Fibroblast of skin of abdomen (primary cell): ENCODE data around the gene RFX4.
"Not testable (repeated sequence)": the region's sequence is repeated elsewhere in the genome, so short reads cannot be mapped to it uniquely, and the experiment has no call there.

Experiments used
- DNase-seq: peaks from one replicate; pipeline ENCODE4 v3.0.0-alpha.2; 2013

RFX4 gene

DNA sequence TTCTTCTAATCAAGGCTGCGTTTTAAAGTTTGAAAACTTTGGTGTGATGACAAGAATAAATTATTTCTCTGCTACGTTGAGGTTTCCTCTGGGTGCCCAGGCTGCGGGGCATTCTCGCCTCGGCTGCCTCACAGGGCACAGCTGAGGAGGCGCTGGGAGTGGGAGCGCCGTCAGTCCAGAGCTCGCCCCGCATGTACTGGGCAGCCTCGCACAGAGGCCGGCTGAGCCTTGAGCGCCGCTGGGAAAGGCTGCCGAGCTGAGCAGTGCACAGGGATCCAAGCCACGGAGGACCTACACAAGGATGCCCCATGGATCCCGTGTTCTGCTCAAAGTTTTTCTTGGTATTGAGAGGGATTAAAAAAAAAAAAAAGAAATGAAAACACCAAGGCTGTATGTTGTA lies 11.6 kb downstream of the RFX4 start:
- no peak for DNase-seq

GRCh38 chr12:106595268-106595667 lies 12.5 kb downstream of the RFX4 start:
- no peak for DNase-seq

DNA sequence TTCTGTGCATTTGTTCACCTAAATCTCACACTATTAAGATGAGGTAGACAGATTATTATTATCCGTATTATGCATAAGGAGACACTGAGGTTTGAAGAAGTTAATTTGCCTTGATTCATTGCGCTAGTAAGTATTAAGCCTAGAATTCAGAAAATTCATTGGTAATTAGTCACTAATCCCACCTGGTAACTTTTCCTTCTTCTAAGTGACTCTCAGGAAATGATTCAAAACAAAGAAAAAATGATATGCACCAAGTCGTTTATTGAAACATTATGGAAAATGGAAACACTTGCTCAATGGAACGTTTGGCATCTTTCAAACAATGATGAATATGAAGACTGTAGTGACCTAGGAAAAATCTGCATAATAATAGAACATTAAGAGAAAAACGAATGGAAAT lies 15.2 kb downstream of the RFX4 start:
- DNase-seq: peak; percentile 18

DNA sequence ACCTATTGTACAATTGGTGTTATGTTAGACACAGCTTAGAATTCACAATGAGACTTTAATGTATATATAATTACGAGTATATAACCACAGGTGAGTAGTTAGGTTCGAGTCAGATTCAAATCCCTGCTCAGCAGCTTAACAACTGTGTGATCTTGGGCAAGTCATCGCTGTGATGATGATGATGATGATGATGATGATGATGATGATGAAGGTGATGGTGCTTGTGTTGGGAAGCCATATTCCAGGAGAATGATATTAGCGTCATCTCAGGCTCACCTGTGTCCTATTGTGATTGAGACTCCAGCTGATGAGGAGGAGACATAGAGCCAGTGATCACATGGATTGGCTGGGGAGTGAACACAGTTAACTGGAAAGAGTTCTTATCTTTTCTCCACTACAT lies 16.5 kb downstream of the RFX4 start:
- no peak for DNase-seq

GRCh38 chr12:106600503-106600902 lies 17.7 kb downstream of the RFX4 start:
- no peak for DNase-seq

DNA sequence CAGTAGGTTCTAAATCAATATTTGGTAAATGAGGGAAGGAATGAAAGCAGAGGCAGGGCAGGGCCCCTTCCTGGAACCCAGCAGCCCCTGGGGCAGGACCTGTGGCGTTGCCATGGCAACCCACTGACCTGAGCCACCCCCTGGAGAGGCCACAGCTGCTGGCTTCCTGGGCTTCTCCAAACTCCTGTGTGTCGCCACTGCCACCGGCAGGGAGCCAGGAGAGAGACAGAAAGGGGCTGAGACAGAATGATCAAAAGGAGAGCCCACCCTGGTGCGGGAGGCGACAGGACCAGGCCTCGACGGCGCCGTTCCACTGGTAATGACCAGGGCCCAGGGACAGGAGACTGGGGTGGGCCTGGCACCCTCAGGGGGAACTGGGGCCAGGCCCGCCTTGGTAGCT lies 18.2 kb downstream of the RFX4 start:
- no peak for DNase-seq

DNA sequence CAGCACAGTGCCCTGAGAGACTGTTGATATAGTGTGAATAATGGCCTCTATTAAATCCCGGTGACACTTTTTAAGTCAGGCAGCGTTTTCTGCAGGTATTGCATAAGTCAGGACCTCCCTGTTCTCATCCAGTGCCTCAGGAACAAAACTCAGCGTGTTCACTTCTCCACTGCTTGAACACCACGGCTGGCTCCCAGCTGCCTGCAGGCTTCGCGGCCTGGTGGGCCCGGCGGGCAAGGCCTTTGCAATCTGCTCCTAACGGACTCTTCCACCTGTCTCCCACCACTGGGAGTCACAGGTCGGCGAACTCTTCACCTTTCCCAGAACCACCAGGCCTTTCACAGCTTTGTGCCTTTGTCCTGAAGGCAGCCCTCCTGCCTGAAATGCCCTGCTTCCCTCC lies 18.7 kb downstream of the RFX4 start:
- DNase-seq: no peak

GRCh38 chr12:106602076-106602475 lies 19.3 kb downstream of the RFX4 start:
- no peak for DNase-seq

DNA sequence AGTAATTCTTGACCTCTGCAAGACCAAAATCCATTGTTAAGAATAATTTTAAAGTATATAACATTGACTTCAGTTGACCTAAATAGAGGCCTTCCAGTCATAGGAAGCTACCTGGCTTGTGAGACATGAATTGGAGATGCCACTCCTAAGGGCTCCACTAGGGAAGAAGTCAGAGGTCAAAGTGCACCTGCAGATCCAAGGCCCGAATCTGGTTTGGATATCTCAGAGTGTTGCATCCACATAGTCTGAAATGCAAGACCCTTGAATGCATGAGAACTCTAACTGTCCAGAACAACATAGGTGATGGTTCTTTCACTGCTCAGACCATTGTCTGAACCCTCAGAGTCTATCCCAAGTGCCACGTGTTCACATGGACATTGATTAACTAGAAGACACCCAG lies 22.4 kb downstream of the RFX4 start:
- no peak for DNase-seq

DNA sequence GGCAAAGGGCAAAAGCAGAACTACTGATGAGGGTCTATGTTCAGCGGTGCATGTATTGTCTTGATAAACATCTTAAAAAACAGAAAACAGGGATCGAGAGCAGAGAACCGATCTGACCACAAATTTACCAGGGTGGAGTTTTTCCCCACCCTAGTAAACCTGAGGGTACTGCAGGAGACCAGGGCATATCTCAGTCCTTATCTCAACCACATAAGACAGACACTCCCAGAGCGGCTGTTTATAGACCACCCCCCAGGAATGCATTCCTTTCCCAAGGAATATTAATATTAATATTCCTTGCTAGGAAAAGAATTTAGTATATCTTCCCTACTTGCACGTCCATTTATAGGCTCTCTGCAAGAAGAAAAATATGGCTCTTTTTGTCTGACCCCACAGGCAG lies 37.8 kb downstream of the RFX4 start:
- DNase-seq: not testable (repeated sequence)

DNA sequence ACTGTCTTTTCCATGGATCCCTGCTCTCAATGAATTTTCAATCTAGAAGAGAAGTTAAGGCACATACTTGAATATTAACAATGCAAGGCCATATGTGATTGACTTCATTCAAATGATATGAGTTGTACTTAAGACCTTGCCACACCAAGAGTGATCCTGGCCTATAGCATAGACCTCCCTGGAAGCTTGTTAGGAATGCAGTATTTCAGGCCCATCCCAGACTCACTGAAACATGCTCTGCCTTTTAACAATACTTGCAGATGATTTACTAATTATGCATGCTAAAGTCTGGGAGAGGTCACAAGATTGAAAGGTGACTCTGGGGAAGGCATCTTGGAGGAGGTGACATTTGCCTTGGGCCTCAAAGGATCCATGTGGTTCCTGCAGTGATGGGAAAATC lies 43.2 kb downstream of the RFX4 start:
- no peak for DNase-seq

GRCh38 chr12:106629797-106630659 lies 47.2 kb downstream of the RFX4 start:
- peak; percentile 30 for DNase-seq

GRCh38 chr12:106631150-106631549 lies 48.3 kb downstream of the RFX4 start:
- no peak for DNase-seq

GRCh38 chr12:106631797-106632196 lies 49.0 kb downstream of the RFX4 start:
- DNase-seq: no peak

- no peak for DNase-seq
These were observed 50.1 kb downstream of the RFX4 start for GRCh38 chr12:106632797-106633450.

DNA sequence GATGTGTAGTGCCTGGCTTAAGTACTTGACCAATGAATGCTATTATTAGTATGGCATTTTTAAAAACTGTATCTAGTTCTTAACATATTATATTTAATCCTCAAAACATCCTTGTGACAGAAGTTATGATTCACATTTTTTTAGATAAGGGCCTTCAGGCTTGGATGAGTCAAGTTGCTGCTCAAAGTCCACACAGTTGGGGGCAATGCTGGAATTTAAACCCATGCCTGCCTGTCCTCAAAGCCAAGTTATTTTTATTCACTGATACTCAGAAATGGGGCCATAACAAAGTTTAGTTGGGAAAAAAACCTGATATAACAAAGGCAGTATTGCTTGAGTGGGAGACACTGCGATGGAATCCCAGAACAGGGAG lies 50.6 kb downstream of the RFX4 start:
- peak; percentile 9 for DNase-seq

- no peak for DNase-seq
These were observed 51.4 kb downstream of the RFX4 start for GRCh38 chr12:106634206-106634605.

DNA sequence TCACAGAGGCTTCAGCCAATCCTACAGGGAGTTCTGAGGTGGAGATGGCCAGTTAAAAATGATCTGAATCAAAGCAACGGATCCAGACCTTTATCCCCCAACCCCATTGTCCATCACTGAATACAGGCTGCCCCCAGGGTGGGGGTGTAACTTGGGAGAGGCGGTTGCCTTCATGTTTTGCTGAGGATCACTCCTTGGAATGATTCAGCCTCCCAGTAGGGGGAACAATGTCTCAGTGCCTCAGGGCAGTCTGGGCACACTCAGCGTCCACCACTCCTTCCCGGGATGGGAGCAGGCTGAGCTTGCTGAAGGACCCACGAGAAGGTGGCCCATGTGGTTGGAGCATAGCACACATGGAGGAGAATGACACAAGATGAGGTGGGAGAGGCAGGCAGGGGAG lies 60.2 kb downstream of the RFX4 start:
- no peak for DNase-seq

DNA sequence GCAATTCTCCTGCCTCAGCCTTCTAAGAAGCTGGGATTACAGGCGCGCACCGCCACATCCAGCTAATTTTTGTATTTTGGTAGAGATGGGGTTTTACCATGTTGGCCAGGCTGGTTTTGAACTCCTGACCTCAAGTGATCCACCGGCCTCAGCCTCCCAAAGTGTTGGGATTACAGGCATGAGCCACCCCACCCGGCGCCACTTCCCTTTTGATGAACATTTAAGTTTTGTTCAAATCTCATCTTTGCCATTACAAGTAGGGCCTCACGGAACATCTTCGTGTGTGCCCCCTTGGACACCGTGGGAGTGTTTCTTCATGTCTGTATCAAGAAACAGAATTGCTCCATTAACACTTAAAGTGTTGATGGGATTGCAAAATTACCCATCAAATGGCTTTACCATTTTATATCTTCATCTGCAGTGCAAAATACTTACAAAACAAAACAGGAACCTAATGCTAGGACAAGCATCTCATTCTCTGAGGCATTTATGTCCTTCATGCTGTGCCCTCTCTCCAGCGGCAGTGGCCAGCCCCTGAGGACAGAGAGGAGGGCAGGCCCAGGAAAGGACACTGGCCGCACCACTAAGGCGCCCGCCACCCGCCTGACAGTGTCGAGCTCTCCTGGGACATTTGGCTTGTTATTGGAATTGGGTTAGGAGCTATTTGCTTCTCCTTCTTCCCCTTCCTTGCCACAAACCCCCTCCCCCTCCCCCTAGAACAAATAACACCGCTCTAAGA lies 61.7 kb downstream of the RFX4 start:
- DNase-seq: no peak

DNA sequence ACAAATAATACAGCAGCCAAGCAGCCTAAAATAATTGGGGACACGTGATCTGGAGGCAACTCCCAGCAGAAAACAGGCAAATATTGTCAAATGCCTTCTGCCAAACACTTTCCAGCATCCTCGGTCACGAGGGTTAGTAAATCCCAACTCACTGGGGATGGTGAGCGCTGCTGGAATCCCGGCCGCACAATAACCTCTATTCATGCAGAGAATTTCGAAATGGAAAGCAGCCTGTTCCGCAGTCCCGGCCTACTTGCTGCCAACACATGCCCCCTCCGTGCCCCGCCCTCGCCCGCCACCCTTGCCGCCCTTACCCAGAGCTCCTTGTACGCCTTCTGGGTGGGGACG lies 62.2 kb downstream of the RFX4 start:
- no peak for DNase-seq

DNA sequence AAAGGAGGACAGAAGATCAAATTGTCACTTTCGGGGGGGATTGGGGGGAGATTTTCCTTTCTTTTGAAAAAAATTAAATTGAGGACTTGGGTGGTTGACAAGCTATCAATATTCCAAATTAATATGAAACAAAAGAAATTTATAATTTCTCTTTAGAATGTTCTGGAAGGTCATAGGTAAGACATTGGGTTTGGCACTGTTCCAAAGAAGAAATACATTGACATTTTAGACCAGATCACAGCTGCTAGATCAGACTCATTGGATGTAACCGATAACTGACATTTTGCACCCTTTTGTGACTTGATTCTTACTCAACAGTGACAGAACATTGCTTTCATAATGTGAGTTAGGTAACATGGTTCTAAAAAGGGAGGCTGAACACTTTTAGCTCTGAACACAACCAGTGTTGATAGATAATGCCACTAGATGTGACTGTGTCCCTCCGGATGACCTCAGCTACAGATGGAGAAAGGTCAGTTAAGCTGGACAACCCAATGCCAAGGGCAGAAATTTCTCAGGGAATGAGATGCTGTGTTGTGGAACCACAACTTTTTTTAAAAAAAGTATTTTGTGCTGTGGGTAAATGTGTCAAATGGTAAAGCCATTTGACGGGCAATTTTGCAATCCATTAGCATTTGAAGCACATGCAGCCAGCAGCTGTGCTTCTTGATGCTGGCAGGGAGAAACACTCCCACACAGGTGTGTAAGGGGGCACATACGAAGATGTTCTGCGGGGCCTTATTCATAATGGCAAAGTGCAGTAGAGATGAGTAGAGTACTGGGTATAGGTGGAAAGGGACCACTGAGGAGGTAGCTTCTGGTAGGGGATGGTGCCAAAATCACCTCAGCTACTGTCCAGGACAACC lies 62.9 kb downstream of the RFX4 start:
- no peak for DNase-seq

DNA sequence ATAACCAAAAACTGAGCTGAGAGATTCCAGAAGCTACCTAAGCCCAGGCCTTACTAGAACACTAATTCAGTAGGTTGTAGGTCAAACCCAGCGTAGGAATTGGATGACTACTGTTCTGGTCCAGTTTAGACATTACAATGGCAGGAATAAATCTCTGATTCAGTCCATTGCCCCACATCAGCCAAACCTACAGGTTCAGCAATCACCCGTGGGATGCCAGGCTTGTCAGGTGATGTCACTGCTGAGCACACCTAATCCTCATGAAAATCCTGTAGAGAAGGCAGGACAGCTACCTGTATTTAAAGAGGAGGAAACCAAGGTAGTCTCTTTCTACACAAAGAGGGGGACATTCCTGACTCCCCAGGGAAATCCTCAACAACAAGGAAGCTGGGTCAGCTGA lies 63.7 kb downstream of the RFX4 start:
- DNase-seq: no peak
